A673 (cell line): ENCODE measurements around the gene TMEM184A. TPM values are rescaled to one million over a fixed set of nuclear protein-coding genes. Genes with fewer than 3 reads are reported as not detected.

Experiments used
- BruUV-seq: library from RNA; stranded (reverse); fragments of 400-500 nt; replicated peaks from 2 replicates; lab custom pipeline; 2021; lab: Mats Ljungman, UMichigan
- CTCF ChIA-PET: fragments of 300-600 bp; sonication (Branson Sonifier 250); formaldehyde crosslinking; loops from one replicate; lab custom pipeline; 2022; ENCODE audit warnings: antibody characterized with exemption; lab: Charles Lee
- POLR2A ChIA-PET: fragments of 300-600 bp; sonication (Branson Sonifier 250); formaldehyde crosslinking; loops from one replicate; lab custom pipeline; 2022; ENCODE audit warnings: antibody characterized with exemption; ENCODE audit not compliant: low non-redundant PET; lab: Charles Lee
- DNase-seq: peaks from one replicate; pipeline ENCODE4 v3.0.0-alpha.2; 2015; ENCODE audit warnings: low spot score
- H3K27ac ChIP-seq: fragments of 200-600 bp; sonication (generic); 2 replicates; pipeline ENCODE4 v1.5.1; 2016; ENCODE audit warnings: mixed run types, low read depth, mild to moderate bottlenecking, mixed read lengths, antibody characterized with exemption, low read length; ENCODE audit not compliant: poor library complexity, severe bottlenecking
- H3K27me3 ChIP-seq: fragments of 200-600 bp; sonication (generic); replicated peaks from 2 replicates; pipeline ENCODE4 v1.6.1; 2017; ENCODE audit warnings: mixed run types, low read depth, mild to moderate bottlenecking, mixed read lengths, antibody characterized with exemption, low read length; ENCODE audit not compliant: insufficient read depth, poor library complexity
- H3K36me3 ChIP-seq: fragments of 200-600 bp; sonication (generic); 2 replicates; pipeline ENCODE4 v1.6.1; 2016; ENCODE audit warnings: mixed run types, mild to moderate bottlenecking, mixed read lengths, antibody characterized with exemption, low read length; ENCODE audit not compliant: insufficient read depth, poor library complexity, severe bottlenecking
- H3K4me1 ChIP-seq: fragments of 200-600 bp; sonication (generic); 2 replicates; pipeline ENCODE4 v1.6.1; 2017; ENCODE audit warnings: mixed run types, mild to moderate bottlenecking, mixed read lengths, antibody characterized with exemption, low read length; ENCODE audit not compliant: insufficient read depth, poor library complexity, severe bottlenecking
- H3K4me3 ChIP-seq: fragments of 200-600 bp; sonication (generic); 2 replicates; pipeline ENCODE4 v1.5.1; 2016; ENCODE audit warnings: low read depth, mixed run types, mild to moderate bottlenecking, mixed read lengths, low read length; ENCODE audit not compliant: poor library complexity, severe bottlenecking
- H3K9me3 ChIP-seq: fragments of 200-600 bp; sonication (generic); 2 replicates; pipeline ENCODE4 v1.6.1; 2016; ENCODE audit warnings: mixed run types, low read depth, mild to moderate bottlenecking, mixed read lengths, antibody characterized with exemption, low read length; ENCODE audit not compliant: poor library complexity, severe bottlenecking
- EZH2 ChIP-seq: fragments of 200-600 bp; sonication (generic); IDR thresholded peaks from 2 replicates; pipeline ENCODE4 v1.6.1; 2017; ENCODE audit warnings: borderline replicate concordance, low read depth, mild to moderate bottlenecking, mixed read lengths, antibody characterized with exemption, low read length; ENCODE audit not compliant: poor library complexity, severe bottlenecking
- intact Hi-C: fragments of 100-400 bp; cut with micrococcal nuclease; formaldehyde crosslinking; loops from one replicate; pipeline ENCODE4 v1.10.0; 2022; ENCODE audit not compliant: unreplicated experiment
- total RNA-seq: library from RNA; stranded (reverse); gene quantifications from 2 replicates; pipeline ENCODE4 v1.2.3, GENCODE V29; 2021
- TF ChIP-seq, protein P1 (sequence below): fragments of 300-800, 200-600 bp; sonication (generic); conservative IDR thresholded peaks from 2 replicates; pipeline ENCODE4 v1.5.1; 2017; ENCODE audit warnings: low read depth, mild to moderate bottlenecking, antibody characterized with exemption, low read length, moderate library complexity, mixed read lengths

Gene TMEM184A
- total RNA-seq, 1 experiment from 2014 or later: not detected

DNA sequence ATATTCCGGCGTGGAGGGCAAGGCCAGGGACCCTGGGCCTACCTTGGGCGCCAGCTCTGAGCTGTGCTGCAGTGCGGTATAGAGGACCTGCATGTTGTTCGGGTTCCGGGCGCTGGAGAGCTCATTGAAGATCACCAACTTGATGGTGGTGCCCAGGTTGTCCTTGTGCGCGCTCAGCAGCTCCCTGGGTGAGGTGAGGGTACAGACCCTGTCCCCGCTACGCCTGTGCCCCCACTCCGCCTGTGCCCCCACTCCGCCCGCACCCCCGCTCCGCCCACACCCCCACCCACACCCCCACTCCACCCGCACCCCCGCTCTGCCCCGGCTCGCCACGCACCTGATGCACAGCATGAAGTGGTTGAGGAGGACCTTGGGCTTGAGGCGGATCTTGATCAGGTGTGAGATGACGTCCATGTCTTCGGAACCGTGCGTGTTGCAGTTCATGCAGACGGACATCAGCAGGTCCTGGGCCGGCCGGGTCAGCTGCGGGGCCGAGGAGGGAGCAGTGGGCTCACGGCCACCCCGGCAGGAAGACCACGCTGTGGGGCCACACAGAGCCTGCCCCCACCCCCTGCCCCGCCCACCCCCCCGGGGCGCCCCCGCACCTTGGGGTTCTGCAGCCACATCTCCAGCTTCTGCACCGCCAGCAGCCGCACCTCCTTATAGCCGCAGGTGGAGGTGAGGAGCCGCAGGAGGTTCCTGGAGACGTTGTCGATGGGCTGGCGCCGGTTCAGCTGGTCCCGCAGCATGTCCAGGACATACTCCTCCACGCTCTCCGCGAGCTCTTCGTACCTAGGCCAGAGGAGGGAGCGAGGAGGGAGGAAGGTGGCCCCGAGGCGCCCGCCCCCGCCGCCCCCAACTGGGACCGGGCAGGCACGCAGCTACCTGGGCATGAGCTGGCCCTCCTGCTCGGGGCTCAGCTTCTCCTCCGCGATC lies 57.4 kb downstream of the TMEM184A start:
- no TSS peak for BruUV-seq
- Histone ChIP-seq H3K9me3 (no peaks in the 10 kb centered on the region), H3K27ac (no peak overlapping the region), H3K27me3 (no peaks in the 10 kb centered on the region), H3K36me3 (peaks cover 30% of the 10 kb centered on the region), H3K4me3 (no peak overlapping the region), H3K4me1 (no peaks in the 10 kb centered on the region)
- DNase-seq: no peak
- POLR2A ChIA-PET: no interaction called here
- TF ChIP-seq, protein P1, sequence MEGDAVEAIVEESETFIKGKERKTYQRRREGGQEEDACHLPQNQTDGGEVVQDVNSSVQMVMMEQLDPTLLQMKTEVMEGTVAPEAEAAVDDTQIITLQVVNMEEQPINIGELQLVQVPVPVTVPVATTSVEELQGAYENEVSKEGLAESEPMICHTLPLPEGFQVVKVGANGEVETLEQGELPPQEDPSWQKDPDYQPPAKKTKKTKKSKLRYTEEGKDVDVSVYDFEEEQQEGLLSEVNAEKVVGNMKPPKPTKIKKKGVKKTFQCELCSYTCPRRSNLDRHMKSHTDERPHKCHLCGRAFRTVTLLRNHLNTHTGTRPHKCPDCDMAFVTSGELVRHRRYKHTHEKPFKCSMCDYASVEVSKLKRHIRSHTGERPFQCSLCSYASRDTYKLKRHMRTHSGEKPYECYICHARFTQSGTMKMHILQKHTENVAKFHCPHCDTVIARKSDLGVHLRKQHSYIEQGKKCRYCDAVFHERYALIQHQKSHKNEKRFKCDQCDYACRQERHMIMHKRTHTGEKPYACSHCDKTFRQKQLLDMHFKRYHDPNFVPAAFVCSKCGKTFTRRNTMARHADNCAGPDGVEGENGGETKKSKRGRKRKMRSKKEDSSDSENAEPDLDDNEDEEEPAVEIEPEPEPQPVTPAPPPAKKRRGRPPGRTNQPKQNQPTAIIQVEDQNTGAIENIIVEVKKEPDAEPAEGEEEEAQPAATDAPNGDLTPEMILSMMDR: no peak
- no peak for TF ChIP-seq EZH2
- CTCF ChIA-PET: no interaction called here
- intact Hi-C loops: no loop called here

DNA sequence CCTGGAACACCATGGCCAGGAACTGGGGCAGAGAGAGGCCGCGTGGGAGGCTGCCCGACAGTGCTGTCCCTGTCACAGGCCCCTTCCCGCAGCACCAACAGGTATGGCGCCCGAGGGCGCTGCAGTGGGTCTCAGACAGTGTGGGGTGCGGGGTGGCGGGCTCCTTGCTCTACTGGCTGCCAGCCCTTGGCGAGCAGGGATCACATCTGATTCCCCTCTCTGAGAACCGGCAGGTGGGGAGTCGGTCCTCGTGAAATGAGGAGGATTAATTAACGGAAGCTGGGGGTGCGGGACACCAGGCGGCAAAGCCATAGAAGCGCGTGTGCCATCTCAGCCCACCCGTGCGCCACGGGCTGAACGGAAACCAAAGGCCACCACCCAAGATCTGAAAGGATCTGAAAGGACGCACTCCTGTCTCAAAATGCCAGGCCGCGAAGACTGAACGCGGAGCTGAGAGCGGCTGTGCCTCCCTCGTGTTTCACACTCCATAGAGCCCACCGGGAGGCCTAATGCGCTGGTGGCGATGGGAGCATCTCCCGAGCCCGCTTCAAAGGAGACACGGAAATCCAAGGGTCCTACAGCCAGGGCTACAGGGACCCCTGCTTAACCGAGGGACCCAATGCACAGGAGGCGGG lies 58.6 kb downstream of the TMEM184A start:
- H3K27ac ChIP-seq: no peak overlapping the region
- H3K9me3 ChIP-seq: no peaks in the 10 kb centered on the region
- ChIA-PET CTCF (no interaction called here), POLR2A (no interaction called here)
- no peak for DNase-seq
- peaks cover 22% of the 10 kb centered on the region for H3K36me3 ChIP-seq
- H3K4me3 ChIP-seq: no peak overlapping the region
- TF ChIP-seq, protein P1: no peak
- no peak for TF ChIP-seq EZH2
- no TSS peak for BruUV-seq
- H3K27me3 ChIP-seq: no peaks in the 10 kb centered on the region
- no peaks in the 10 kb centered on the region for H3K4me1 ChIP-seq
- intact Hi-C loops: no loop called here

DNA sequence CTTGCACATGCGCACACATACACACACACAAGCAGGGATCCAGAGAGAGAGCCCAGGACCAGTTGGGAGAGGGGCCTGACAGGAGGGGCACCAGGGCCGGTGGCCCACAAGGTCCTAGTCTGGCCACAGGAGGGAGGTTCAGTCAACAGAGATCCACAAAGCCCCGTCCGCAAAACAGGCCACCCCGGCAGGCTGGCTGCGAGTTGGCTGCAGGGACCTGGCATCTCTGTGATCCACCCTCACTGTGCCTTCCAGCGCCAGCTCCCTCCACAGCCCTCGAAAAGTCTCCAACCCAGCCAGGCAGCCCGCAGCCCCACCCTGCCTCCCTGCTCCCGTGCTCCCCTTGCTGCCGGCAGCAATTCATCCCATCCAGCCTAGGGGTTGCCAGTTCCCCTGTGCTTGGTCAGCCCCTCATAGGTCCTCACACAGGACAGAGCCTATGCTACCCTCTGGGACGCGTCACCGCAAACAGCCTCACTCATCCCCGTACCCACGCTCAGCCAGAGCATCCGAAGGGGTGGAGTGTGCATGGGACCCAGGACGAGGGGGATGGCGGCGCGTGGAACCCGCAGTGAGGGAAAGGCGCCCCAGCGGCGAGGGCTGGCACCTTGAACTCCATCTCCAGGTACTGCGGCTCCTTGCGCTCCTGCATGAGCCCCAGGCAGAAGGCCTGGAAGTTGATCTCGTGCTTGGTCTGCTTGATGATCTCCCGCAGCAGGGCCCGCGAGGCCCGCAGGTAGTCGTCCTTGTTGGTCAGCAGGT lies 59.3 kb downstream of the TMEM184A start:
- ChIA-PET POLR2A (no interaction called here), CTCF (no interaction called here)
- no peaks in the 10 kb centered on the region for H3K27me3 ChIP-seq
- H3K36me3 ChIP-seq: peaks cover 18% of the 10 kb centered on the region
- H3K9me3 ChIP-seq: no peaks in the 10 kb centered on the region
- DNase-seq: no peak
- no TSS peak for BruUV-seq
- TF ChIP-seq EZH2: no peak
- TF ChIP-seq, protein P1: no peak
- no peak overlapping the region for H3K27ac ChIP-seq
- no peaks in the 10 kb centered on the region for H3K4me1 ChIP-seq
- H3K4me3 ChIP-seq: no peak overlapping the region
- intact Hi-C loops: no loop called here
